HG03066 (cell line): Measurements from ENCODE around the gene NAV2.
"Not testable (repeated sequence)": the region's sequence is repeated elsewhere in the genome, so short reads cannot be mapped to it uniquely, and the experiment has no call there.

Source experiments
- ATAC-seq: cut with Tn5 transposase; IDR thresholded peaks from one replicate; pipeline ENCODE4 v1.9.1; 2021; ENCODE audit warnings: low read depth; ENCODE audit not compliant: unreplicated experiment

The NAV2 gene

GRCh38 chr11:20117291-20117690, 404.7 kb downstream of the NAV2 start:
- no peak for ATAC-seq

- ATAC-seq: no peak
Measured at GRCh38 chr11:20118209-20118608, 405.6 kb downstream of the NAV2 start.

DNA sequence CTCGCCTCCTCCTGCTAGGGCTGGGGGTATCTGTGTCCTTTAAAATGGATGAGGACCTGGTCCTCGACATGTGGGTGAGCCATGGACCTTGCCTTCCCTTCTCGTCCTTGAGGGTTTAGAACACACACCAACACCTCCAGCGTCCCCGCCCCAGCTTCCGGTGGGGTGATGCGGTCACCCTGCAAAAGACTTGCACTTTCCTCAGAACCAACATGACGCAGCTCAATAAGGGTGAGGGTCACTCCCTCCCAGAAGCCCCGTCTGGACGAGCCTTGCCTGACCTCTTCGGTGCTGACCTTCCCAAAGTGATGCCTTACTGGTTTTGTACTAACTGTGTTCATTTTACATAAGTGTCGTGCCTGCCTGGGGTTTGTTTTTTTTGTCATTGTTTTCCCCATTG, 406.7 kb downstream of the NAV2 start:
- ATAC-seq: no peak

- ATAC-seq: no peak
Measured at GRCh38 chr11:20120134-20120925, 407.7 kb downstream of the NAV2 start.

DNA sequence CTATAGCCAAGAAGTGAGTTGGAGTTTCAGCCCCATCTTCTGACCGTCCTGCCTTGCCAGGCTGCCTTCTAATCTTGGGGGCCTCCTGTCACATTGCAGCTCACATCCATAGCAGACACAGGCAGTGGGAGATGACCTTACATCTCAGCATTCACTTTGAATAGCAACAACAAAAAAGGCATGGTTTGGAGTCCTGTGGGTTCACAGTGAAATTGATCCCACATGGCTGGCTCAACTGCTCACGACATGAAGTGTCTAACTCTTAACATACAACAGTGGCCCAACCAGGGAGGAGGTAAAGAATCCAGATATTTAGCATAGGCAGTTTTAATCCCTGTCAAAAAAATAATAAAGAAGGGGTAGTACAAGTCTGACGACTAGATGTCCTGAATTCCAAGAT, 409.5 kb downstream of the NAV2 start:
- no peak for ATAC-seq

DNA sequence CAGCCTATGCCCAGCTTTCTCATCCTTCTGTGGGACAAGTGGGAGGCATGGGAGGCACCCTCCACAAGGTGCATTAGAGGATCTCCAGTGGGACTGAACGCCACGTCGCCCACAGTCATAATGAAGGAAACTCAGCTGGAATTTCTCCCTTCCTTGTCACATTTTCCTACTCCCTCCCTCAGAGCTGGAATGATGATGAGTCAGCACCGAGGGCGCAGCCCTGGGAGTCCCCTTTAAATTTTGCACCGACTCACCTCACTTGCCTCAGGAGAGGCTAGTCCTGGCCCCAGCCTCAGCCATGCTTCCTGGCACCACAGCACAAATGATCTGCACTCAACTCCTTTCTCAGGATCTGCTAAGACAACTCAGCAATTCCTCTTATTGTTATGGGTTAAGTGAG, 413.3 kb downstream of the NAV2 start:
- no peak for ATAC-seq

- no peak for ATAC-seq
Measured at GRCh38 chr11:20126724-20127123, 414.1 kb downstream of the NAV2 start.

DNA sequence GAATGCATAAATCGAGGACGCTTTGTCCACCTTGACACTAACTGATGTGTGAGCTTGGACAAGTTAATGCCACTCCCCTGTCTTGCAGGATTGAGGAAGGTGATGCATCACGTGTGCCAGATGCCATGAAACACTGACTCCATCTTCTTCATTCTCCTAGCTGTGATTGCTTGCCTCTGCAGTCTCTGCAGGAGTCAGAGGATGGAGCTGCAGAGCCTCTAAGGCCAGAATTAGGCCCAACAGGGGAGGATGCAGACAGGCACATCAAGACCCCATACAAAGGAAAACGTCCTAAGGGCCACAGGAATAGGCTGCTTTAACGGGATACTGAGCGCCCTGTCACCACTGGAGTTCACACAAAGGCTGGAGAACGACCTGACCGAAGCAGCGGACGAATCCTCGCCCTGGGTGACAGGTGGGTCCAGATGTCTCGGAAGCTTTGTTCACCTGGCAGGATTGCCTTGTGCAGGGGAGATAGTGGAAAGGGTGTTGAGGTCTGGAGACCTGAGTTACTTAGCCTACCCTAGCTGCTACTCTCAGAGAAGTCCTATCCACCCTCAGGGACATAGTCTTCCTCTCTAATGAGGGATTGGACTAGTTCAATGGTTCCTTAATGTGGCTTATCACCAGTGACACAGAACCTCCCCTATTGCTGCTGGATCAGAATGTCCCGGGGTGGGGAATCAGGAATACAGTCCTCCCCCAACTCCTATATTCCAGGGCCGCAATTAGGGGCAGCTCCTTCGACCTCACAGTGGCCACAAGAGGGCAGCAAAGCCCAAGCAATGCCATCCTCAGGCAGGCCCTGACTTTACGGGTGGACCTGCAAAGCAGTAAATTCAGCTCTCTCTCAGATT, 415.3 kb downstream of the NAV2 start:
- ATAC-seq: peak; percentile 82

DNA sequence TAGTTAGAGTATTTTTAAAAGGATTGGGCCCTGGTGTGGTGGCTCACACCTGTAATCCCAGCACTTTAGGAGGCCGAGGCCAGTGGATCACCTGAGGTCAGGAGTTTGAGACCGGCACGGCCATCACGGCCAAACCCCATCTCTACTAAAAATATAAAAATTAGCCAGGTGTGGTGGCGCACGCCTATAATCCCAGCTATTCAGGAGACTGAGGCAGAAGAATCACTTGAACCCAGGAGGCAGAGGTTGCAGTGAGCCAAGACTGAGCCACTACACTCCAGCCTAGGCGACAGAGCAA, 415.8 kb downstream of the NAV2 start:
- ATAC-seq: not testable (repeated sequence)

- no peak for ATAC-seq
Measured at GRCh38 chr11:20129665-20130064, 417.0 kb downstream of the NAV2 start.

GRCh38 chr11:20131788-20132666, 419.4 kb downstream of the NAV2 start:
- ATAC-seq: no peak

DNA sequence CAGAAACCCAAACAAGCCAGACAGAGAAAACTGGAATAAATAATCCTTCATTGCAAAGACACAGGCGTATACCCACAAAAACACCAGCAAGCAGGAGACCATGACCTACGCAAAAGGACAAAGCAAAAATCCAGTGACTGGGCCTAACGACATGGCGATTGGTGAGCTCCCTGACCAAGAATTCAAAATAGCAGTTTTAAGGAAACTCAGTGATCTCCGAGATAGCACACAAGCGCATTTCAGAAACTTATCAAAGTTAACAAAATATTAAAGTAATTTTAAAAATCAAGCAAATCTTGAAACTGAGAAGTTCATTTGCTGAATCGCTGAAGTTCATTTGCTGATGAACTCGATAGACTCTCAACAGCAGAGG, 420.0 kb downstream of the NAV2 start:
- ATAC-seq: no peak

DNA sequence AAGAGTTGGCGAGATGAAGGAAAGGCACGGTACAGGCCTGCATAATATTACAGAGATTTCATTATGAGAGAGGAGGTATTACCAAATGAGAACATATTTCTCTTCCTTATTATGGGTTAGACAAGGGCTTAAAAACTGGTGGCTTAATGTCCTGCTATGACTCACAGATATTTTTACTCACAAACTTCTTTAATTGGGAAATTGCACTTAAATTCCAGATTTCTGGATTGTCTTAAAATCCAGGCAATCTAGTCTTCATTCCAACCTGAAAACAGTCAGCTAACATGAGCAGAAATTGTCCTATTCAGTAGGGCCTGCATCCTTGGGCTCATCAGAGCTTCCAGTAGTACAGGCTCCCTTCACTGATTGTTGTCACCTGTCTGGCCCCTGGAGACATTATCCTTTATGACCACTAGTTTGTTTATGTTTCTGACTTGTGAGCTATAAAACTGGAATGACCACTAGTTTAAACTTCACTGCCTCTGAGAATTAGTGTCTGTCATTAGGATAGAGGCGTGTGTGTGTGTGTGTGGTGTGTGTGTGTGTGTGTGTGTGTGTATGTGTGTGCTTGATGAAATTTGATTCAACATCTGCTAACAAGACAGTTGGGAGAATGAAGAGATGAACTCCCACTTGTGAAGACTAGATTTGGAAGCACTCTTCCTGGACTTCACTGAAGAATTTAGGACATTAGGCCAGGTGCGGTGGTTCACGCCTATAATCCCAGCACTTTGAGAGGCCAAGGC, 422.5 kb downstream of the NAV2 start:
- no peak for ATAC-seq

- ATAC-seq: no peak
Measured at GRCh38 chr11:20137637-20138036, 425.0 kb downstream of the NAV2 start.

DNA sequence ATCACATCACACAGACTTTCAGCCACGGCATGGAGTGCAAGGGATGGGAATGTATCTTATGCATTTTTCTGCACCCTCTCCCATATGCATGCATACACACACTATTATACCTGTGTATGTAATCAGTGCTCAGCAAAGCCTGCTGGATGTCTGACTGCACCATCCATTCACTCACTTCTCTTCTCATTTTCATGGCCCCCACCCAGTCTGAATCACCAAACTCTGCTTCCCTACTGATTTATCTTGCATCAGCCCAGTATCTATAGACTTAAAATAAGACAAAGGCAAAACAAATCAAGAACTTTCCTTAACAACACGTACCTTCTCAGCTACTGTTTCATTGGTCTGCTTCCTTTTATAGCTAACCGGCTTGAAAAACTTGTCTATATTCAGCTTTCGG, 426.1 kb downstream of the NAV2 start:
- ATAC-seq: no peak

GRCh38 chr11:20154381-20154780, 441.7 kb downstream of the NAV2 start:
- no peak for ATAC-seq

DNA sequence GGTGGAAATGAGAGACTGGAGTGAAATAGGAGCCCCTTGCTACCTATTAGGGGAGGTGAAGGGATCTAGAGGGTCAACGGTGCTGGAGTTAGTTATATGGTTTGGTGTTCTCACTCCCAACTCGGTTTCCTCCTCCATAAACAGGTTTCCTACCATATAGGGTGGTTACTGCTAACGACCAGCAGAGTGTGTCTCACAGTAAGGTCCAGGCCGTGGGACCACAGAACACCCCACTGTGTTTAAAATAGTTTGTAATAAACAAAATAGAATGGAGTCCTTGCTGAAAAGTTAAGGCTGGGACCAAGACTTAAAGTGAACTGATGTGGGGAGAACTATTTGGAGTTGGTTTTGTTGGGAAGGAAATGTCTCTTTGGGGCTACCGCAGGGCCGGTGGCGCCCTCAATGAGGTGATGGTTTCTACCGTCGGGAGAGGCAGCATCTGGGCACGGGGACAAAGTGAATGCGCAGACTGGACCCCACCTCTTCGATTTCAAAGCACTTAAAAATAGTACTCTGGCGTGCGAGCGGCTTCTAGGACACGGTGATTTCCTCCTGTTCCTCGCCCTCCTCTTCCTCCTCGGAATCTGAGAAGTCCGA, 443.1 kb downstream of the NAV2 start:
- ATAC-seq: no peak

GRCh38 chr11:20156280-20156875, 443.7 kb downstream of the NAV2 start:
- ATAC-seq: no peak

DNA sequence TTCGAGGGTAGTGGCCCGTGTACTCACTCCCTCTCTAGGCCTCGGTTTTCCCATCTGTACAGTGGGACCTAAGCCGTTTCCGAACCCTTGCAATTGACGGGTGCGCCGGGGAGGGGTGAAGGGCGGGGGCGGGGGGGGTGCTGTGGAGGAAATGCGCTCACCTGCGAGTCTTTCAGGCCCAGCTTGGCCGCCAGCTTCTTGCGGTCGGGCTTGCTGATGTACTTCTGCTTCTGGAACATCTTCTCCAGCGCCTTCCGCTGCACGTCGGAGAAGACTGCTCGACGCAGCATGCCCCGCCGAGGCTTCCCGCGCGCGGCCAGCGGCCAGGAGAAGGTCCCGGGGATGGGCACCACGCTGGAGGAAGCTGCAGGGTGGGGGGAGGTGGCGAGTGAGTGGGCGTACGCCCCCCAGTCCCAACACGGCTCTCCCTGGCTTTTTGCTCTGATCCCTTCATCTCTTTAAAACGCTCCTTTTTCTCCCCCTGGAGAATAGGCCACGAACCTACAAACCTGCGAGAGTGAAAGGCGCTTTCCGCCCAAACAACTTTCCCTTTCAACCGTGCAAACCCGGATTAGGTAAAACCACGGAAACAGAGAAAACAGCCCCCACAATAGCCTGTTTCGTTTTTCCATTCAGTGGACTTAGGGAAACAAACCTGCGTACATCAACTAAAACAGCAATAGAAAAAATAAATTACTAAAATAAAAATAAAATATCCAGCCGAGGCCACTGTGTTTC, 444.4 kb downstream of the NAV2 start:
- no peak for ATAC-seq
